Stimulated activated CD8-positive, alpha-beta memory T cell treated with anti-CD3 and anti-CD28 coated beads, Interleukin-7, amount 100 ng/mL, for 1 hour (primary cell): Measurements from ENCODE around the gene FAM50B.
"Not testable (repeated sequence)": the region's sequence is repeated elsewhere in the genome, so short reads cannot be mapped to it uniquely, and the experiment has no call there.

Source experiments
- DNase-seq, 2 donors: peaks; one replicate each; pipeline ENCODE4 v3.0.0-alpha.2; 2020; ENCODE audit warnings: low read depth in 2 of 2

FAM50B gene

DNA sequence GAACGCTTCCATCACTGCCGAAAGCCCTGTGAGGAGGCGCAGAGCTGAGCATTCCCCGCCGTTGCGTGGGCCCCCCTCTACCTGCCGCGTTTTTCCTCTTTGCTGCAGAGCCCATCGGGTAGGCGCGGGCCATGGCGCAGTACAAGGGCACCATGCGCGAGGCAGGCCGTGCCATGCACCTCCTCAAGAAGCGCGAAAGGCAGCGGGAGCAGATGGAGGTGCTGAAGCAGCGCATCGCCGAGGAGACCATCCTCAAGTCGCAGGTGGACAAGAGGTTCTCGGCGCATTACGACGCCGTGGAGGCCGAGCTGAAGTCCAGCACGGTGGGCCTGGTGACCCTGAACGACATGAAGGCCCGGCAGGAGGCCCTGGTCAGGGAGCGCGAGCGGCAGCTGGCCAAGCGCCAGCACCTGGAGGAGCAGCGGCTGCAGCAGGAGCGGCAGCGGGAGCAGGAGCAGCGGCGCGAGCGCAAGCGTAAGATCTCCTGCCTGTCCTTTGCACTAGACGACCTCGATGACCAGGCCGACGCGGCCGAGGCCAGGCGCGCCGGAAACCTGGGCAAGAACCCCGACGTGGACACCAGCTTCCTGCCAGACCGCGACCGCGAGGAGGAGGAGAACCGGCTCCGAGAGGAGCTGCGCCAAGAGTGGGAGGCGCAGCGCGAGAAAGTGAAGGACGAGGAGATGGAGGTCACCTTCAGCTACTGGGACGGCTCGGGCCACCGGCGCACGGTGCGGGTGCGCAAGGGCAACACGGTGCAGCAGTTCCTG lies 693 bp downstream of the FAM50B start:
- no peak for DNase-seq

DNA sequence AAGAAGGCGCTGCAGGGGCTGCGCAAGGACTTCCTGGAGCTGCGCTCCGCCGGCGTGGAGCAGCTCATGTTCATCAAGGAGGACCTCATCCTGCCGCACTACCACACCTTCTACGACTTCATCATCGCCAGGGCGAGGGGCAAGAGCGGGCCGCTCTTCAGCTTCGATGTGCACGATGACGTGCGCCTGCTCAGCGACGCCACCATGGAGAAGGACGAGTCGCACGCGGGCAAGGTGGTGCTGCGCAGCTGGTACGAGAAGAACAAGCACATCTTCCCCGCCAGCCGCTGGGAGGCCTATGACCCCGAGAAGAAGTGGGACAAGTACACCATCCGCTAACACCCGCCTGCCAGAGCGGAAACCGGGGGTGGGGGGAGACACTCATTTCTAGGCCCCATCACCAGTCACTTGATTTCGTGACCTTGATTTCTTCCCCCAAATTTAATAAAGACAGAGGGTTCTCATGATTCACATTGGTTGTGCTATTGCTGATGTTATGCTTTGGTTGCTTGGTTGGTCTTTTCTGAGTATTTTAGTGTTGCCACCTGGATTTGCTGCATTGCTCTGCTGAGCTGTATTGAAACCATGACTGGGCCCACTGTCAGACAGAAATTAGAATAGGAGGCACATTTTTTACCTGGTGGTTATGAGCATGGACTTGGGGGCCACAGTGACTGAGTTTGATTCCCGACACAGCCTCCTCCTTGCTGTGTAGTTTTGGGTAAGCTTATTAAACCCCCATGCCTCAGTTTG lies 1.5 kb downstream of the FAM50B start:
- DNase-seq: no peak

DNA sequence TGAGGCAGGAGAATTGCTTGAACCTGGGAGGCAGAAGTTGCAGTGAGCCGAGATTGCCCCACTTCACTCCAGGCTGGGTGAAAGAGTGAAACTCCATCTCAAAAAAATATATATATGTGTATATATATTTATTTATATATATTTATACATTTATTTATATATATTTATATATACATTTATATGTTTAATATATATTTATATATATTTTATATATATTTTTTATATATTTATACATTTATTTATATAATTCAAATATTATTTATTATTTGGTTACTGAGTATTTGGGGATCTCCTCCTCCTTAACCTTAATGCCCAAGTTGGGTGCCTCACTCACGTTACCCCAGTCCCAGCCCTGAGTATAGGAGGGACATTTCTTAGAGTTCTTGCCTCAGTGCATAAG lies 2.7 kb downstream of the FAM50B start:
- DNase-seq: no peak

DNA sequence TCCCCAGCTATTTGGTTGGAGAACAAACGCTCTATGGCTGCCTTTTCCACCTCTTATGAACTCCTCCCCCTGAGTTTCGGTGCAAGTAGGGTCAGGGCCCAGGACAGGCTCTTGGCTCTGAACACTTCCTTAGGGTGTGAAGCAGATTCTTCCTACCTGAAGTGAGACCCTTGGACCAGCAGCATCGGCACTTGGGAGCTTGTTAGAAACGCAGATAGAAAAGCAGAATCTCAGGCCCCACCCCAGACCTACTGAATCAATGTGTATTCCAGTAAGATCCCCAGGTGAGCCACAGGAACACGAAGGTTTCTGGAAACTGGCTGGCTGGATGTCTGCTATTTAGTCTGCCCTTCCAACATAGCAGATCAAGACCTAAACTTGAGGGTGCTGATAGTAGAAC lies 3.2 kb downstream of the FAM50B start:
- DNase-seq: no peak

DNA sequence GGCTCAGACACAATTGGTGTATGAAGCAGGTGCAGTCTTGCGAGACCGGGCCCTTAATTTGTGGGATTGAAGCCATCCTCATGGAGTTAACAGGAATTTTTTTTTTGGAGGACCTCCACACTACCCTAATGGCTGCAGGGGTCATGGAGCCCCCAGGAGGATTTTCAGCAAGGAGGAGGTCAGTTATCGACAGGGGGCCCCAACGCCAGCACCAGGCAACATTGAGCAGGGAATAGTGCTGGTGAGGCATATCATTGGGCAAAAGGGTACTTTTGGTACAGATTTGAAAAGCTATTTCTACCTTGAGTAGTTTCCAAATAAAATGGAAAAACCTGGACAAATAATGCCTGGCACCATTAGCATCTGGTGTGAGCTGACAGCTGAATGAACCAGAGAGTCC lies 6.7 kb downstream of the FAM50B start:
- no peak for DNase-seq

DNA sequence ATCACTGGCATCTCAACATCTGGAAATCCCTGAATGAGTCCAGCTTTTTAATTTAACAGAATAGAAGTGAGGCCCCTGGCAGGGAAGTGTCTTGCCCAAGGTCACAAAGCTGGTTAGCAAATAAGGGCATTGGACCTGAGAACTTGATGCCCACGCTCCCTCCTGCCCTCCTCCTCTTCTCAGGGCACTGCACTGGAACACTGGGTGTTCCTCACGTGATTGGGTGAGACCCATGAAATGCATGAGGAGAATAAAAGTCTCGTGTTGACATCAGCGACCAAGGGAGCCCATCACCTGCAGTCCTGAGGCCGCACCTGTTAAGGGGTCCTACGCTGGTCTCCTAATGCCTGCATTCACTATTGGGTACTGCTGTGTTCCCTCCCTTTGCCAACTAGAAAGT lies 7.4 kb downstream of the FAM50B start:
- DNase-seq: no peak

DNA sequence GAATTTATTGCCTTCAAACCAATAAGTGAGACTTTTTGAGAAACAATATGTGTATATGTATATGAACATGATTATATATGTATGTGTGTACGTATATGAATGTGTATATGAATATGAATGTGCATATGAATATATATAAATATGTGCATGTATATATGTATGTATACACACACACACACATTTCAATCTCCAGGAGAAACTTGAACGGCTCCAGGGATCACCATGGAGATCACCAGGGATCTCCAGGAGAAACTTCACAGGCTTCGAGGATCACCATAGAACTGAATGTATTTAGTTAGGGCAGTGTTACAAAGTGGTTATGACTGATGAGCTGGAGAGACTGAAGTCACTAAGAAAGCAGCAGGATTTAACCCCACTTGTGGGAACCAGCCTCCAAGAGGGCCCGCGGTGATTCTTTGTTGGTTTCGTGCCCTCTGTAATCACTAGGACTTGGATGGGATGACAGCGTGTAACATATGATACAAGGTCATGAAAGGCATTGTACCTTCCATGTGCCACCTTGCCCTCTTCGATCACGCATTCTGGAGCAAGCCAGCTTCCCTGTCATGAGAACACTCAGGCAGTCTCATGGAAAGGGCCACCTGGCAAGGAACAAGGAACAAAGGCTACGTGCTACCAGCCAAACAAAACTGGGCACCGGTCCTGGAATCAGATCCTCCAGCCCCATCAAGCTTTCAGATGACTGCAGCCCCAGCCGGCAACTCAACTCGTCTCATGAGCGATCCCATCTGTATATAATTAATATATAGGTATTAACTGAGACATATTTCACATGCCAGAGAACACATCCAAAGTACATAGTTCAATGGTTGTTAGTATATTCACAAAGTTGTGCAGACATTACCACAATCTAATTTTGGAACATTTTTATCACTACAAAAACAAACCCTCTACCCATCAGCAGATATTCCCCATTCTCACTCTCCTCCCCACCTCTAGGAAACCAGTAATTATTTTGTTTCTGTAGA lies 8.6 kb downstream of the FAM50B start:
- no peak for DNase-seq

DNA sequence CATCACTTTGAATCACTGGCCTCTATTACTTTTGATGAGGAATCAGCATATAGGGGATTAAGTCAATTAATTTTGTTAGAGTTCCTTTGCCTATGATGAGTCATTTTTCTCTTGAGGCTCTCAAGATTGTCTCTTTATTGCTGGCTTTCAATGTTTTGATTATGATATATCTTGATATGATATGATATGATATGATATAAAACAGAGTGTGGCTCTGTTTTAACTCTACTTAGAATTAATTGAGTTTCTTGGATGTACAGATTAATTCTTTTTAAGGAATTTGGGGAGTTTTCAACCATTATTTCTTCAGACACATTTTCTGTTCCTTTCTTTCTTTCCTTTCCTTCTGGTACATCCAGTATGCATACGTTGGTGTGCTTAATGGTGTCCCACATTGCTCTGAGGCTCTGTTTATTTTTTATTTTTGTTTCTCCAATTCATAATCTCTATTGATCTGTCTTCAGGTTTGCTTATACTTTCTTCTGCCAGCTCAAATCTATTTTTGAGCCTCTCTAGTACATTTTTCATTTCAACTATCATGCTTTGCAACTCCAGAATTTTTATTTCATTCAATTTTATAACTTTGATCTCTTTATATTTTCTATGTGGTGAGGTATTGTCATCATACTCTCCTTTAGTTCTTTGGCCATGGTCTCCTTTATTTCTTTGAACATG lies 10.8 kb downstream of the FAM50B start:
- DNase-seq: no peak

DNA sequence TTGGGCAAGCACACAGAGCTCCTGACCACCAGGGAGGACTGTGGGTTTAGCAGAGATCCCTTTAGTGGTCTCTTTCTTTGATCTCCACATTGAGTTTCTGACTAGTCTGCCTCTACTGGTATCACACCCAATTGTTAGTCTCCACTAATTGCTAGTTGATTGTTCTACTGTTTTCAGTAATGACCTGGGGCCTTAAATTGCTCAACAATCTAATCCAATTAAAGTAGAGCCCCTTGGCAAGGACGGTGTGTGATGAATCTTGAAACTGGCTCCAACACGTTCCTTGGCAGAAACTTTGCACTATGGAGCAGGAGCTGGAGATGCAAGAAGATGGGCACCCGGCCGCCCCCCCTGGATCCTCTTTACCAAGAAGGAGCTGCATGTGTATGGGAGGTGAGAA lies 12.3 kb downstream of the FAM50B start:
- DNase-seq: no peak

DNA sequence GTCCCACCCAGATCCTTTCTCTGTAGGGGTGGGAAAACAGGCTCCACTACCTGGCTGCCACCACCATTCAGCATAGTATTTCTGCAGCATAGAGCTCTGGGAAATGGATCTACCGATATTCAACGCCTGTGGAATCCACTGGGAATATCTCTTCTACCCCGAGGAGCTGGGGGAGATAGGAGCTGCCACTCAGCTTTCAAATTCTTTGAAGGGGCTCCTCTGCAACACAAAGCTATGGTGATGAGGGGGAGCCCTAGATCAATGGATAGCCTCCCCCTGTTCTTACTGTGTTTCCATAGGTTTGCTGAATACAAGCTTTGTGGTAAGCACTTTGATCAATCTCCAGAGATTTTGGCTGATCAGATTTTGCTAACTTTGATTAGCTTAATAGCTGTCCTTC lies 12.9 kb downstream of the FAM50B start:
- no peak for DNase-seq

DNA sequence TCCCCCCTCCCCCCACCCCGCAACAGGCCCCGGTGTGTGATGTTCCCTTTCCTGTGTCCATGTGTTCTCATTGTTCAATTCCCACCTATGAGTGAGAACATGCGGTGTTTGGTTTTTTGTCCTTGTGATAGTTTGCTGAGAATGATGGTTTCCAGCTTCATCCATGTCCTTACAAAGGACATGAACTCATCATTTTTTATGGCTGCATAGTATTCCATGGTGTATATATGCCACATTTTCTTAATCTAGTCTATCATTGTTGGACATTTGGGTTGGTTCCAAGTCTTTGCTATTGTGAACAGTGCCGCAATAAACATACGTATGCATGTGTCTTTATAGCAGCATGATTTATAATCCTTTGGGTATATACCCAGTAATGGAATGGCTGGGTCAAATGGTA lies 14.1 kb downstream of the FAM50B start:
- DNase-seq: not testable (repeated sequence)

DNA sequence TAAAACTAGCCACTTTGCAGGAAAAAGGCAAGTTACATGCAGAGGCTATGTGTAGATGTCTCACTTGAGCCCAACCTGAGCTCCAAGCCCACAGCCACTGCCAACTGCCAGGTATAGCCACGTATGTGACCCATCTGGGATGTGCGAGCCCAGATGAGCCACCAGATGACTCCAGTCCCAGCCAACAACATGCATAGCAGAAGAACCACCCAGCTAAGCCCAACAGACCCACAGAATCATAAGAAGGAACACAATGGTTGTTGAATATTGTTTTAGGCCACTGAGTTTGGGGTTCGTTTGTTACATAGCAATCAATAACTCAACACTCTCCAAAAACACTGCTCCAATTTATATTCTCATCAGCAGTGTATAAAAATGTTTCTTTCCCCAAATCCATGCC lies 16.3 kb downstream of the FAM50B start:
- no peak for DNase-seq

DNA sequence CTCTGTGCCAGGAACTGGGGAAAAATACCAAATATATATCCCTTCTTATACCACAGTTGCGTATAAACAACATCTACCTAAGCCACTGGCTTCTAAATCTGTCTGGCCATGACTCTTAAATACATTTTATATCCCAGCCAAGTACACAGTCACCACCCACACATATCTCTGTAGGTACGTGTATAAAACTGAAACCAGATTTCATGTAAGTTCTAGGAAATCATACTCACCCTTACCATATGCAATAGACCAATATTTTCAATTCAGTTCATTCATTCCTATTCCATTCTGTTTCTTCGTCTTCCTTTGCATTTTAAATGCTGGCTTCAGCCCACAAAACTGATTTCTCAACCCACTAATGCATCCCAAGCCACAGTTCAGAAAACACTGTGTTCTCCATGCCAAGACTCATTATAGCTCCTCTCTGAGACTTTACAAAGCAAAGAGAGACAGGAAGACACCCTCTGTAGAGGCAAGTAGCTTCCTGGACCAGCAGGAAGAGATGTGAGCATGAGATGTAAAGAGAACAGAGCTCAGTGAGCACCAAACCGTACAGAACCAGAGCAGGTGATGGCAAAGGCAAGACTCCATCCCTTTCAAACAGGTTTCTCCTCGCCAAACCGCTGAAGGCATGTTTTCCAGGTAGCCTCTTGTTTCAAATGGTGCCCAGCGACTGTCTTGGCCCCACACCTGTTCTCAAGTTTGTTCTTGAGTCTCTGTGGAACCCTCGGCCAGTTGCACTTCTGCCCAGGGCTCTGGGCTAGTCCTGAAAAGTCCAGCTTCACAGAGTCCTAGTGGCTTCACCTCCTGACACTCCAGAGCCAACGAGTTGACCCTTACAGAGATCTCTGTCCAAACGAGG lies 18.7 kb downstream of the FAM50B start:
- DNase-seq: no peak

DNA sequence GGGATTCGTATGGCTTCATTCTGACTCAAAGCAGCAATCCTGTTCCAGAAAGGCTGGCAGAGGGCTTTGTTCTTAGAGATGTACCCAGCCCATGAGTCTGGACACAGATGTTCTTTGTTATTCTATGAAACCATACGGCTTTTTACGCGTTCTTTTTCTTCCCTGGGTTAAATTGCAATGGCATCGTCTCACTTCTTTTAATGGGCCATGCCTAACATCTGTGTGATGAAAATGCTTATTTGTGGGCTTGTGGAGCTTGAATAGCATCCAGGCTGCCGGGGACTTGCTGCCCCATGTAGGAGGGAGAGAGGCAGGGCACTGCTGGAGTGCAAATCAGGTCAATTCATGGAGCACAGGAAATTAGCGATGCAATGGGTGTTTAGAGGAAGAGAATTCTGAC lies 19.4 kb downstream of the FAM50B start:
- DNase-seq: no peak

DNA sequence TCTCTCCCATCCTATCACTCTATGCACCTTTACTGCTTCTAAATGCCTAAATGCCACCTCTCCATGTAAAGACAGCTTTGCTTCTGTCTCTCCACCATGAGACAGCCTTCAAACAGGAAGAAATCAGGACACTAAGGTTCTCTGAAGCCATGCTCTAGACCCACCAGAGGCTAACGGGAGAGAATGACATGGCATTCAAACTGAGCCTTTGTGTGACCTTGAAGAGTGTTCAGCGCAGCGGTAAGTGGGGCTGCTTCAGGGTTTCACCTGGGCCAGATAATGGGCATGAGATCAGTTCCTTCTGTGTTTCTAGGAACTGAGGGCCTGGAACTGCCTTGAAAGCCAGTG lies 20.1 kb downstream of the FAM50B start:
- DNase-seq: no peak

DNA sequence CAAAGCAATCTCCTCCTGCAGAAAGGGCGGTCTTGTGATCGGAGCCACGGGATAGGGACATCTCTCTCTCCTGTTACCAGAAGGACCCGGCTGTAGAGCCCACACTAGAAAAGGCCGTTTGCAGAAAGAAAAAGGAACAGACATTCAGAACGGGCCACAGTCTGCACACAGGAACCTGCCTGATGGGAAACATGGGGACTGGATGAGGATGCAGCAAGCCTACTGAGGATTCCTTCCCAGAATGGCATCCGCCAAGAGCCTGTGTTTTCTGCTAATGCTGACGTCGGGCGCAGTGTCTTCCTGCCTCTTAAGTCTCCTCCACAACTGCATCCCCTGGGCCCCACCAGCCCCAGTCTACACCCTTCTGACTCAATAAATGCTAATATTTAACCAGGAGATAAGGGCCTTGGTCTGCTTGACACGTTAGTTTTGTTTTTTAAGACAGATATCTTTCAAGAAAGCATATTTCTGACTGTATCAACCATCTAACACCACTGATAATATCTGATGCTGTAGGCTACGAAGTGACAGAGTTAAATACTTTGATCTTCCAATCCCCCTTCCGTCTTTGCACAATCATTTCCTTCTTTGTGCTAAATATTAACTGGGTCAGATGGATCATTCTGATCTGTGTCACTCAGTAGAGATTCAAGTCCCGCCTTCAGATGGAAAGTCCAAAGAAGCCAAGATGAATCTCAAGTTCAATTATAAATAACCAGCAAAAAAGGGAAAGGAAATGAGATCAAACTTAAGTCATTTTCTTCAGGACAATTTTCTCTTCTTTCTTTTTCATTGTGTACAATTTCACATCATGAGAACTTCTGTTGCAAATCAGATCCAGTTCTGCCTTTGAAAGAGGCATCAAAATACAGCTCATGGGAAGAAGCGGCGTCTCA lies 20.7 kb downstream of the FAM50B start:
- DNase-seq: no peak

DNA sequence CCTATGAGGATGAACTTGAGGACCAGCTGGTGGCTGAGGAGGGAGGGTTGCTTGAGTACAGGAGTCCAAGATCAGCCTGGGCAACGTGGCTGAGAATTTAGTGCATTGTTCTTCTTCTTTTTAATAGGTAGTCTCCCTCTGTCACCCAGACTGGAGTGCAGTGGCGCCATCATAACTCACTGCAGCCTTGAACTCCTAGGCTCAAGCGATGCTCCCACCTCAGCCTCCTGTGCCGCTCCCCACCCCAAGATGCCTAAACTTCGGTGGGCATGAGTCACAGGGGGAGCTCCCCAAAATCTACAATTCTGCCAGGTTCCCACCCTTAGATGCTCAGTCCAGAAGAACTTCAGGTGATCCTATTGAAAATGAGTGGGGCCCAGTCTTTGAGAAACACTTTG lies 21.4 kb downstream of the FAM50B start:
- DNase-seq: no peak

DNA sequence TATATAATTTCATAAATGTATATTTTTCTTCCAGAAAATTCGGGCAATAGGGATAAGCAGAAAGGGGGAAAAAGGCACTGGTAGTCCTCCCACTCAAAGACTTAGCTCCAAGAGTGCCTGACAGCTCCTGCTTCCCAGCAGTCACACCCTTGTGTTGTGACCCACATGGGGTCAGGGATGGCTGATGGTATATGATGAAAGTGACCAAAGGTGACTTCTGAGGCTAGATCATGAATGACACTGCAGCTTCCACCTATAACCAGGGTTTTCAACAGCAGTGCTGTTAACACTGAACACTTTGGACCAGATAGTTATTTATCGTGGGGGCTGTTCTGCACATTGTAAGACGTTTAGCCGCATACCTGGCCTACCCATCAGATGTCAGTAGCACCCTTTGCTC lies 22.3 kb downstream of the FAM50B start:
- no peak for DNase-seq

DNA sequence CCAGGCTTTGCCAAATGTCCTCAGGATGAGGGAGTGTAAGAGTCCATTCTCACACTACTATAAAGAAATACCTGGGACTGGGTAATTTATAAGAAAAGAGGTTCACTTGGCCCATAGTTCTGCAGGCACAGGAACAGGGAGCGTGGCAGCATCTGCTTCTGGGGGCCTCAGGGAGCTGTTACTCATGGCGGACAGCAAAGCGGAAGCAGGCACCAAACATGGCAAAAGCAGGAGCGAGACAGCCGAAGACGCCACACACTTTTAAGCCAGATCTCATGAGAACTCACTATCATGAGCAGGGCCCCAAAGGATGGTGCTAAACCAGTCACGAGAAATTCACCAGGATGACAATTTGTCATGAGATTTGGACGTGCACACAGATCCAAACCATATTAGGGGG lies 22.8 kb downstream of the FAM50B start:
- DNase-seq: no peak

DNA sequence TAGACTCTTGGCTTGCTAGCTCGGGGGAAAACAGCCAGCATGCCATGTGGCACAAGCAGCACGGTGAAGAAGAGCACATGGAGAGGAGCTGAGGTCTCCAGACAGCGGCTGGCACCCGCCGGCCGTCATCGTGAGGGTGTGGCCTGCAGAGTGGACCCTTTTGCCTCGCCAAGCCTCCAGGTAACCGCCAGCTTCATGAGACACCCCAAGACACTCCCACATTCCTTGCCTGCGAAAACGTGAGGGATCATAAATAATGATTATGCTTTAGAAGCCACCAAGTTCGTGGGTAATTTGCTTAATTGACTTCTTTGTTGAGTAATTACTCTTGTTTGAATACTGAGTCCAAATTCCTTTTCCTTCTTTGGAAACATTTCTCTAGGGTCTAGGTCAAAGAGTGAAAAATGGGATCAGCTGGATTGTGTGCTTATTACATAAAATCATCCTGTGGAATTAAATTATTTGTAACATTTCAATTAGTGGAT lies 23.2 kb downstream of the FAM50B start:
- no peak for DNase-seq
